GM19193 (cell line): ENCODE data around the gene OBSCN.

Experiments
- POLR2A ChIP-seq: IDR thresholded peaks from 4 replicates; pipeline ENCODE4 v1.6.1; 2011; ENCODE audit not compliant: insufficient read depth, insufficient read length; ENCODE audit errors: extremely low read depth

The OBSCN gene

GRCh38 chr1:228226141-228226874, 18.5 kb downstream of the OBSCN start:
- TF ChIP-seq POLR2A, result no peak

- no peak for TF ChIP-seq POLR2A
Measured at GRCh38 chr1:228226956-228227791, 19.3 kb downstream of the OBSCN start.

GRCh38 chr1:228228601-228229074, 20.8 kb downstream of the OBSCN start:
- TF ChIP-seq POLR2A, result no peak

- TF ChIP-seq POLR2A, result no peak
Measured at GRCh38 chr1:228231189-228231588, 23.3 kb downstream of the OBSCN start.

GRCh38 chr1:228233136-228233535, 25.3 kb downstream of the OBSCN start:
- no peak for TF ChIP-seq POLR2A

GRCh38 chr1:228234921-228235320, 27.1 kb downstream of the OBSCN start:
- TF ChIP-seq POLR2A, result no peak

GRCh38 chr1:228236744-228237143, 28.9 kb downstream of the OBSCN start:
- no peak for TF ChIP-seq POLR2A

GRCh38 chr1:228238007-228238406, 30.2 kb downstream of the OBSCN start:
- no peak for TF ChIP-seq POLR2A

GRCh38 chr1:228238461-228238860, 30.6 kb downstream of the OBSCN start:
- TF ChIP-seq POLR2A, result no peak

GRCh38 chr1:228240411-228241240, 32.8 kb downstream of the OBSCN start:
- no peak for TF ChIP-seq POLR2A

GRCh38 chr1:228241259-228241658, 33.4 kb downstream of the OBSCN start:
- no peak for TF ChIP-seq POLR2A

- TF ChIP-seq POLR2A, result no peak
Measured at GRCh38 chr1:228242409-228242808, 34.6 kb downstream of the OBSCN start.

- no peak for TF ChIP-seq POLR2A
Measured at GRCh38 chr1:228243093-228243492, 35.2 kb downstream of the OBSCN start.

- TF ChIP-seq POLR2A, result no peak
Measured at GRCh38 chr1:228245111-228245510, 37.3 kb downstream of the OBSCN start.
